ENCODE data around the gene DPH3. TPM values are rescaled to one million over a fixed set of nuclear protein-coding genes. Genes with fewer than 3 reads are reported as not detected.

The DPH3 gene
- total and polyA plus RNA-seq, 10 of the 15 experiments (the other 5 are each of a cell fraction or from before 2014, with no cell fraction given), result 10.8 to 71.8 (median 23.4) TPM

DNA sequence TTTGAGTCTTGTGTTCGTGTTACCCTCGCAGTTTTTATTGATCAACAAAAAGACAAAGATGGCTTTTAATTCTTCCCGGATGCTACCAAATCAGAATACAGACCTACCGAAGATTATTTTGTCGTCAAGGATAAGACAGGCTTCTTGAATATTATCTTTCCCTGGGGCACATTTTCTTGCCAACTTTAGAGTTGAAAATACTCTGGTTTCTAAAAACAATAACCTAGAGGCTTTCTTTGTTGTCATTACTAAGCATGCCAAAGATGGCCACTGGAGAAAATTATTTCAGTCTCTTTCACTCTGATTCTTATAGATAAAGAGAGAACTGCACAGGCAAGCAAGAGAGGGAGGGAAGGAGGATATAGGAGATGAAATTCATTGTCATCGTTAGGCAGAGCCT is 34.1 kb upstream of the DPH3 start:
- Histone ChIP-seq H3K9me3 (replicated peaks; ENCODE audit: control insufficient read depth, insufficient read depth, low read length) (no peaks in the 10 kb centered on the region; the same call in 2 of the 3 replicates), H3K4me3 (no peak overlapping the region), H3K27ac (ENCODE audit: control insufficient read depth, insufficient read depth) (no peak overlapping the region), H3K27me3 (replicated peaks in 1 of 2; ENCODE audit: control insufficient read depth in 2 of 2, insufficient read depth in 2 of 2, low read length in 1 of 2) (no peaks in the 10 kb centered on the region), H3K36me3 (ENCODE audit: control insufficient read depth in 2 of 2, insufficient read depth in 2 of 2, low read length in 1 of 2) (peaks cover 1 to 20% of the 10 kb centered on the region in 2 experiments), H2AFZ (ENCODE audit: control insufficient read depth, low read depth, low read length) (no peak overlapping the region), H4K20me1 (ENCODE audit: control insufficient read depth, insufficient read depth) (no peaks in the 10 kb centered on the region), H3K4me2 (ENCODE audit: control insufficient read depth, insufficient read depth) (no peak overlapping the region), H3K79me2 (ENCODE audit: control insufficient read depth, insufficient read depth, low read length) (no peaks in the 10 kb centered on the region; the same call in 1 of the 2 replicates), H3K4me1 (ENCODE audit: control insufficient read depth, insufficient read depth, low read length) (peaks cover 25% of the 10 kb centered on the region), H3K9ac (ENCODE audit: control insufficient read depth, insufficient read depth, low read length) (no peak overlapping the region)
- in situ Hi-C loops (cut with MboI) (loop anchor here (25.0 kb wide), 2 partner anchors 738 to 913 kb away; no protein-coding TSS in a partner anchor), intact Hi-C loops (cut with micrococcal nuclease; ENCODE audit: unreplicated experiment) (loop anchor here (10.0 kb wide), 1 partner anchor 526 kb away; no protein-coding TSS in a partner anchor)
- DNase-seq (ENCODE audit: low read depth, low spot score) (no peak), ATAC-seq (no peak), FAIRE-seq (no peak)
- POLR2A ChIA-PET, result no interaction called here
- 97% methylated on average over 6 of the region's 6 CpGs for WGBS (ENCODE audit: insufficient coverage, insufficient replicate concordance, low lambda C conversion rate, missing lambda C conversion rate)
- CTCF ChIA-PET, result no interaction called here
- RAD21 ChIA-PET (ENCODE audit: unreplicated experiment), result no interaction called here
- SMC1A ChIA-PET (ENCODE audit: uncharacterized antibody, unreplicated experiment), result no interaction called here
- BruUV-seq (replicated peaks), result no TSS peak
- TF ChIP-seq, protein P1, sequence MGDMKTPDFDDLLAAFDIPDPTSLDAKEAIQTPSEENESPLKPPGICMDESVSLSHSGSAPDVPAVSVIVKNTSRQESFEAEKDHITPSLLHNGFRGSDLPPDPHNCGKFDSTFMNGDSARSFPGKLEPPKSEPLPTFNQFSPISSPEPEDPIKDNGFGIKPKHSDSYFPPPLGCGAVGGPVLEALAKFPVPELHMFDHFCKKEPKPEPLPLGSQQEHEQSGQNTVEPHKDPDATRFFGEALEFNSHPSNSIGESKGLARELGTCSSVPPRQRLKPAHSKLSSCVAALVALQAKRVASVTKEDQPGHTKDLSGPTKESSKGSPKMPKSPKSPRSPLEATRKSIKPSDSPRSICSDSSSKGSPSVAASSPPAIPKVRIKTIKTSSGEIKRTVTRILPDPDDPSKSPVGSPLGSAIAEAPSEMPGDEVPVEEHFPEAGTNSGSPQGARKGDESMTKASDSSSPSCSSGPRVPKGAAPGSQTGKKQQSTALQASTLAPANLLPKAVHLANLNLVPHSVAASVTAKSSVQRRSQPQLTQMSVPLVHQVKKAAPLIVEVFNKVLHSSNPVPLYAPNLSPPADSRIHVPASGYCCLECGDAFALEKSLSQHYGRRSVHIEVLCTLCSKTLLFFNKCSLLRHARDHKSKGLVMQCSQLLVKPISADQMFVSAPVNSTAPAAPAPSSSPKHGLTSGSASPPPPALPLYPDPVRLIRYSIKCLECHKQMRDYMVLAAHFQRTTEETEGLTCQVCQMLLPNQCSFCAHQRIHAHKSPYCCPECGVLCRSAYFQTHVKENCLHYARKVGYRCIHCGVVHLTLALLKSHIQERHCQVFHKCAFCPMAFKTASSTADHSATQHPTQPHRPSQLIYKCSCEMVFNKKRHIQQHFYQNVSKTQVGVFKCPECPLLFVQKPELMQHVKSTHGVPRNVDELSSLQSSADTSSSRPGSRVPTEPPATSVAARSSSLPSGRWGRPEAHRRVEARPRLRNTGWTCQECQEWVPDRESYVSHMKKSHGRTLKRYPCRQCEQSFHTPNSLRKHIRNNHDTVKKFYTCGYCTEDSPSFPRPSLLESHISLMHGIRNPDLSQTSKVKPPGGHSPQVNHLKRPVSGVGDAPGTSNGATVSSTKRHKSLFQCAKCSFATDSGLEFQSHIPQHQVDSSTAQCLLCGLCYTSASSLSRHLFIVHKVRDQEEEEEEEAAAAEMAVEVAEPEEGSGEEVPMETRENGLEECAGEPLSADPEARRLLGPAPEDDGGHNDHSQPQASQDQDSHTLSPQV (IDR thresholded peaks at IDR 0.05), result no peak
- TF ChIP-seq NFYB (IDR thresholded peaks at IDR 0.05; ENCODE audit: insufficient read depth, low read depth, low read length), result no peak
- TF ChIP-seq, protein P2, sequence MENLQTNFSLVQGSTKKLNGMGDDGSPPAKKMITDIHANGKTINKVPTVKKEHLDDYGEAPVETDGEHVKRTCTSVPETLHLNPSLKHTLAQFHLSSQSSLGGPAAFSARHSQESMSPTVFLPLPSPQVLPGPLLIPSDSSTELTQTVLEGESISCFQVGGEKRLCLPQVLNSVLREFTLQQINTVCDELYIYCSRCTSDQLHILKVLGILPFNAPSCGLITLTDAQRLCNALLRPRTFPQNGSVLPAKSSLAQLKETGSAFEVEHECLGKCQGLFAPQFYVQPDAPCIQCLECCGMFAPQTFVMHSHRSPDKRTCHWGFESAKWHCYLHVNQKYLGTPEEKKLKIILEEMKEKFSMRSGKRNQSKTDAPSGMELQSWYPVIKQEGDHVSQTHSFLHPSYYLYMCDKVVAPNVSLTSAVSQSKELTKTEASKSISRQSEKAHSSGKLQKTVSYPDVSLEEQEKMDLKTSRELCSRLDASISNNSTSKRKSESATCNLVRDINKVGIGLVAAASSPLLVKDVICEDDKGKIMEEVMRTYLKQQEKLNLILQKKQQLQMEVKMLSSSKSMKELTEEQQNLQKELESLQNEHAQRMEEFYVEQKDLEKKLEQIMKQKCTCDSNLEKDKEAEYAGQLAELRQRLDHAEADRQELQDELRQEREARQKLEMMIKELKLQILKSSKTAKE (IDR thresholded peaks at IDR 0.05; ENCODE audit: low read depth, poor library complexity, severe bottlenecking), result no peak
- TF ChIP-seq SUZ12 (IDR thresholded peaks at IDR 0.05; ENCODE audit: unreplicated experiment), result no peak
- no peak for TF ChIP-seq NBN (IDR thresholded peaks at IDR 0.05)
- TF ChIP-seq JUND (IDR thresholded peaks at IDR 0.05; ENCODE audit: low read depth, low read length), result no peak
- no peak for TF ChIP-seq KLF5 (IDR thresholded peaks at IDR 0.05; ENCODE audit: partially characterized antibody)
- no peak for TF ChIP-seq SMAD5 (IDR thresholded peaks at IDR 0.05; ENCODE audit: low read depth)
- TF ChIP-seq LARP7 (IDR thresholded peaks at IDR 0.05), result no peak
- TF ChIP-seq, protein P3, sequence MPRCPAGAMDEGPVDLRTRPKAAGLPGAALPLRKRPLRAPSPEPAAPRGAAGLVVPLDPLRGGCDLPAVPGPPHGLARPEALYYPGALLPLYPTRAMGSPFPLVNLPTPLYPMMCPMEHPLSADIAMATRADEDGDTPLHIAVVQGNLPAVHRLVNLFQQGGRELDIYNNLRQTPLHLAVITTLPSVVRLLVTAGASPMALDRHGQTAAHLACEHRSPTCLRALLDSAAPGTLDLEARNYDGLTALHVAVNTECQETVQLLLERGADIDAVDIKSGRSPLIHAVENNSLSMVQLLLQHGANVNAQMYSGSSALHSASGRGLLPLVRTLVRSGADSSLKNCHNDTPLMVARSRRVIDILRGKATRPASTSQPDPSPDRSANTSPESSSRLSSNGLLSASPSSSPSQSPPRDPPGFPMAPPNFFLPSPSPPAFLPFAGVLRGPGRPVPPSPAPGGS (IDR thresholded peaks at IDR 0.05; ENCODE audit: borderline replicate concordance, insufficient read depth, low read depth, low read length, poor library complexity, severe bottlenecking), result no peak
- TF ChIP-seq, protein P4, sequence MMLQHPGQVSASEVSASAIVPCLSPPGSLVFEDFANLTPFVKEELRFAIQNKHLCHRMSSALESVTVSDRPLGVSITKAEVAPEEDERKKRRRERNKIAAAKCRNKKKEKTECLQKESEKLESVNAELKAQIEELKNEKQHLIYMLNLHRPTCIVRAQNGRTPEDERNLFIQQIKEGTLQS (IDR thresholded peaks at IDR 0.05; ENCODE audit: borderline replicate concordance, extremely low read depth, low read depth, low read length), result no peak
- TF ChIP-seq YBX1 (IDR thresholded peaks at IDR 0.05), result no peak
- no peak for TF ChIP-seq MYC (IDR thresholded peaks at IDR 0.05; ENCODE audit: insufficient read depth, insufficient read length, insufficient replicate concordance, low read length, severe bottlenecking)
- no peak for TF ChIP-seq SMAD1 (IDR thresholded peaks at IDR 0.05; ENCODE audit: low read depth, partially characterized antibody)
- TF ChIP-seq TBL1XR1 (IDR thresholded peaks at IDR 0.05; ENCODE audit: low read depth, low read length), result no peak
- no peak for TF ChIP-seq BMI1 (IDR thresholded peaks at IDR 0.05; ENCODE audit: borderline replicate concordance)
- TF ChIP-seq POLR2AphosphoS5 (IDR thresholded peaks at IDR 0.05; ENCODE audit: low read length), result no peak

Measured in GM12878 (cell line).